HG03095 (cell line): Measurements from ENCODE around the gene LRAT.
"Not testable (repeated sequence)": the region's sequence is repeated elsewhere in the genome, so short reads cannot be mapped to it uniquely, and the experiment has no call there.

ENCODE experiments used
- ATAC-seq: cut with Tn5 transposase; IDR thresholded peaks from one replicate; pipeline ENCODE4 v1.9.1; 2021; ENCODE audit warnings: moderate library complexity; ENCODE audit not compliant: unreplicated experiment

LRAT gene

GRCh38 chr4:154743683-154744340, at the start of gene LRAT:
LRAT (plus strand) TSS chr4:154744000; CDS start chr4:154744327, 327 bp downstream.
- ATAC-seq: no peak

GRCh38 chr4:154707877-154708276, 35.9 kb upstream of the LRAT start:
- no peak for ATAC-seq

- ATAC-seq: no peak
Measured at GRCh38 chr4:154709550-154709949, 34.2 kb upstream of the LRAT start.

- ATAC-seq: no peak
Measured at GRCh38 chr4:154711522-154711921, 32.3 kb upstream of the LRAT start.

GRCh38 chr4:154714339-154715040, 29.3 kb upstream of the LRAT start:
- ATAC-seq: no peak

- ATAC-seq: no peak
Measured at GRCh38 chr4:154719087-154719486, 24.7 kb upstream of the LRAT start.

GRCh38 chr4:154720123-154720522, 23.7 kb upstream of the LRAT start:
- peak; percentile 86 for ATAC-seq

GRCh38 chr4:154720618-154721267, 23.1 kb upstream of the LRAT start:
- no peak for ATAC-seq

- ATAC-seq: no peak
Measured at GRCh38 chr4:154722262-154722661, 21.5 kb upstream of the LRAT start.

- ATAC-seq: not testable (repeated sequence)
Measured at GRCh38 chr4:154723601-154724000, 20.2 kb upstream of the LRAT start.

GRCh38 chr4:154727540-154727939, 16.3 kb upstream of the LRAT start:
- no peak for ATAC-seq

- no peak for ATAC-seq
Measured at GRCh38 chr4:154731756-154732155, 12.0 kb upstream of the LRAT start.

GRCh38 chr4:154732669-154733068, 11.1 kb upstream of the LRAT start:
- ATAC-seq: no peak

GRCh38 chr4:154736770-154737169, 7.0 kb upstream of the LRAT start:
- ATAC-seq: no peak

GRCh38 chr4:154738426-154738825, 5.4 kb upstream of the LRAT start:
- ATAC-seq: no peak

GRCh38 chr4:154739111-154739510, 4.7 kb upstream of the LRAT start:
- no peak for ATAC-seq

- ATAC-seq: no peak
Measured at GRCh38 chr4:154740462-154740861, 3.3 kb upstream of the LRAT start.

- no peak for ATAC-seq
Measured at GRCh38 chr4:154741131-154741665, 2.6 kb upstream of the LRAT start.

- ATAC-seq: no peak
Measured at GRCh38 chr4:154741922-154742850, 1.6 kb upstream of the LRAT start.

GRCh38 chr4:154744341-154744926, 634 bp downstream of the LRAT start:
- no peak for ATAC-seq
